OCI-LY7 (cell line): ENCODE data around the gene ARTN.

ENCODE experiments used
- EZH2phosphoT487 ChIP-seq: fragments of 200-600 bp; sonication (generic); IDR thresholded peaks from 2 replicates; pipeline ENCODE4 v1.6.1; 2018; ENCODE audit warnings: low read depth, borderline replicate concordance, mild to moderate bottlenecking, mixed run types, antibody characterized with exemption, low read length, moderate library complexity, mixed read lengths
- TF ChIP-seq, protein P1 (sequence below): fragments of 200-600 bp; sonication (generic); conservative IDR thresholded peaks from 2 replicates; pipeline ENCODE4 v1.5.1; 2014; ENCODE audit warnings: mild to moderate bottlenecking, antibody characterized with exemption, low read length, moderate library complexity, mixed read lengths

DNA sequence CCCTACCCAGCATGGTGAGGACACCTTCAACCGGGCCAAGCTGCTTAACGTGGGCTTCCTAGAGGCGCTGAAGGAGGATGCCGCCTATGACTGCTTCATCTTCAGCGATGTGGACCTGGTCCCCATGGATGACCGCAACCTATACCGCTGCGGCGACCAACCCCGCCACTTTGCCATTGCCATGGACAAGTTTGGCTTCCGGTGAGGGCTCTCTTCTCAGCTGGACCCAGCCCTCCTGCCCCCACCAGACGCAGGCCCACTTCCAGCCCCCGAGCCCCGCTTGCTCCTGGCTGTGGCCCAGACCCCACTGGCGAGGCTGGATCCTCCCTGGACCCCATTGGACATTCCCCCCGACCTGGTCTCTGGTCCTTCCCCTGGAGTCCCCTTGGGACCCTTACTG is 51.3 kb downstream of the ARTN start:
- TF ChIP-seq, protein P1, sequence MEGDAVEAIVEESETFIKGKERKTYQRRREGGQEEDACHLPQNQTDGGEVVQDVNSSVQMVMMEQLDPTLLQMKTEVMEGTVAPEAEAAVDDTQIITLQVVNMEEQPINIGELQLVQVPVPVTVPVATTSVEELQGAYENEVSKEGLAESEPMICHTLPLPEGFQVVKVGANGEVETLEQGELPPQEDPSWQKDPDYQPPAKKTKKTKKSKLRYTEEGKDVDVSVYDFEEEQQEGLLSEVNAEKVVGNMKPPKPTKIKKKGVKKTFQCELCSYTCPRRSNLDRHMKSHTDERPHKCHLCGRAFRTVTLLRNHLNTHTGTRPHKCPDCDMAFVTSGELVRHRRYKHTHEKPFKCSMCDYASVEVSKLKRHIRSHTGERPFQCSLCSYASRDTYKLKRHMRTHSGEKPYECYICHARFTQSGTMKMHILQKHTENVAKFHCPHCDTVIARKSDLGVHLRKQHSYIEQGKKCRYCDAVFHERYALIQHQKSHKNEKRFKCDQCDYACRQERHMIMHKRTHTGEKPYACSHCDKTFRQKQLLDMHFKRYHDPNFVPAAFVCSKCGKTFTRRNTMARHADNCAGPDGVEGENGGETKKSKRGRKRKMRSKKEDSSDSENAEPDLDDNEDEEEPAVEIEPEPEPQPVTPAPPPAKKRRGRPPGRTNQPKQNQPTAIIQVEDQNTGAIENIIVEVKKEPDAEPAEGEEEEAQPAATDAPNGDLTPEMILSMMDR = no peak
- no peak for TF ChIP-seq EZH2phosphoT487
